Measurements from ENCODE around the gene GALNT17.

Gene GALNT17

DNA sequence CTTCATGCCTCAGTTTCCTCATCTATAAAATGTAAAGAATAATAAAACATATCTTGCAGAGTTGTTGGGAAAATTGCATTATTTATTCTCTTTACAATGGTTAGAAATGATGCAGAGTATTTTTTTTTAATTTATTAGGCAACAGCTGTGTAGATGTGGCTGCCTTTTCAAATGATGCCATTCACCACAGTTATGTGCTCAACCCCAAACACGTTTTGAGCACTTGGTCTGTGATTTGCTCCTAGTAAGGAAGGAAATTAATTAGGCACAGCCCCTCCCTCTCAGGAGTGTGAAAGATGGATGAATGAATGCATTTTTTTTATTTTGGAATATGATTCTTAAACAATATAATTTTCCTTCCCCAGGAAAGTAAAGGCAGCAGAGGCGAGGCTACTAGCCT is 575.1 kb downstream of the GALNT17 start:
- TF ChIP-seq POLR2AphosphoS5 (IDR thresholded peaks at IDR 0.05; ENCODE audit: low read depth, low read length) (no peak), REST (IDR thresholded peaks at IDR 0.05; ENCODE audit: insufficient read depth in 1 of 2, low read depth in 2 of 2, low read length in 2 of 2) (no peak), SIN3A (IDR thresholded peaks at IDR 0.05; ENCODE audit: borderline replicate concordance, insufficient read depth, low read length) (no peak), TAF1 (IDR thresholded peaks at IDR 0.05; ENCODE audit: borderline replicate concordance, insufficient read depth, low read length) (no peak), FOXP2 (optimal IDR thresholded peaks at IDR 0.05; ENCODE audit: borderline replicate concordance, extremely low read depth, extremely low read length, insufficient read depth) (no peak)

DNA sequence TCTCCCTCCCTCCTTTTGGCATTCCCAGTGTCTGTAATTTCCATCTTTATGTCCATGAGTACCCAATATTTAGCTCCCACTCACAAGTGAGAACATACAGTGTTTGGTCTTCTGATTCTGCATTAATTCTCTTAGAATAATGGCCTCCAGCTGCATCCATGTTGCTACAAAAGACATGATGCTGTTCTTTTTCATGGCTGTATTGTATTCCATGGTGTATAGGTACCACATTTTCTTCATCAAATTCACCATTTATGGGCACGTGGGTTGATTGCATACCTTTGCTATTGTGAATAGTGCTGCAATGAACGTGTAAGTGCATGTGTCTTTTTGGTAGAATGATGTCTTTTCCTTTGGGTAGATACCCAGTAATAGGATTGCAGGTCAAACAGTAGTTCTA is 576.8 kb downstream of the GALNT17 start:
- no peak for TF ChIP-seq SIN3A (IDR thresholded peaks at IDR 0.05; ENCODE audit: borderline replicate concordance, insufficient read depth, low read length)
- TF ChIP-seq TAF1 (IDR thresholded peaks at IDR 0.05; ENCODE audit: borderline replicate concordance, insufficient read depth, low read length), result no peak
- TF ChIP-seq REST (IDR thresholded peaks at IDR 0.05; ENCODE audit: insufficient read depth in 1 of 2, low read depth in 2 of 2, low read length in 2 of 2), result no peak
- TF ChIP-seq FOXP2 (optimal IDR thresholded peaks at IDR 0.05; ENCODE audit: borderline replicate concordance, extremely low read depth, extremely low read length, insufficient read depth), result no peak
- no peak for TF ChIP-seq POLR2AphosphoS5 (IDR thresholded peaks at IDR 0.05; ENCODE audit: low read depth, low read length)

DNA sequence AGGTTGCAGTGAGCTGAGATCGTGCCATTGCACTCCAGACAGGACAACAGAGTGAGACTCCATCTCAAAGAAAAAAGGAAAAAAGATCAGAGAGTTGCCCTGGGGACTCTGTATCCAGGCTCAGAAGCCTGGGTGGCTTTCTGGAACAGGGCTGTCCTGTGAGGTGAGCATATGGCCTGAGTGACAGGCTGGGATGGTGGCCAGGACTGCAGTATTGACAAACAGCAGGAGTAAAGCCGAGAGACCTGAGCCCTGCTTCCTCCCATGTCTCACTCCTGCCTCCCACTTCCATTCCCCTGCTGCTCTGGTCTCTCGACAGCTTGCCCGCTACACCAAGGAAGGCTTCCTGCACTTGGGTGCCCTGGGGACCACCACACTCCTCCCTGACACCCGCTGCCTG is 578.5 kb downstream of the GALNT17 start:
- TF ChIP-seq FOXP2 (optimal IDR thresholded peaks at IDR 0.05; ENCODE audit: borderline replicate concordance, extremely low read depth, extremely low read length, insufficient read depth) (no peak), REST (IDR thresholded peaks at IDR 0.05; ENCODE audit: insufficient read depth in 1 of 2, low read depth in 2 of 2, low read length in 2 of 2) (no peak), TAF1 (IDR thresholded peaks at IDR 0.05; ENCODE audit: borderline replicate concordance, insufficient read depth, low read length) (no peak), SIN3A (IDR thresholded peaks at IDR 0.05; ENCODE audit: borderline replicate concordance, insufficient read depth, low read length) (no peak), POLR2AphosphoS5 (IDR thresholded peaks at IDR 0.05; ENCODE audit: low read depth, low read length) (no peak)

DNA sequence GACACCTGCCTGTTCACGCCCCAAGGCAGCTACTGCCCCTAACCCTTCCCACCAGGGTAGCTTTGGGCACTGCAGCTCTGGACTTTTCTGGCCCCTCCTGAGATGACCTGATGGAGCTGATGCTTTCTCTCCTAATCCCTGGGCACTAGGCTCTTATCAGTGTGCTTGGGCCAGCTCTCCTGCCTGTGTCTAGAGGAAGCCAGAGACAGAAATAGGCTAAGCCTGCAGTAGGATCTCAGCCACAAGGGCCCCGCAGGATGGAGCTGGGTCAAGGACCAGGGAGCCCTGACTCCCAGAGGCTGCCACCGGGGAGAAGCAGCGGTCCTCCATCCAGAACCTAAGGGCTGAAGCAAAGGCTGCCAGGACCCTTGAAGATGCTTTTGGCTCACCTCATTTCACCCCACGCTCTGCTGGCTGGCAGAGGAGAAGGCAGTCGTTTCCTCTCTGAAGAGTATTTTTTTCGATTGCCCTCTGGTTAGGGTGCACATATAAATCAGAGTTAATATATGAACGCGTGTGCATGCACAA is 580.8 kb downstream of the GALNT17 start:
- TF ChIP-seq POLR2AphosphoS5 (IDR thresholded peaks at IDR 0.05; ENCODE audit: low read depth, low read length) (no peak), TAF1 (IDR thresholded peaks at IDR 0.05; ENCODE audit: borderline replicate concordance, insufficient read depth, low read length) (no peak), FOXP2 (optimal IDR thresholded peaks at IDR 0.05; ENCODE audit: borderline replicate concordance, extremely low read depth, extremely low read length, insufficient read depth) (no peak), SIN3A (IDR thresholded peaks at IDR 0.05; ENCODE audit: borderline replicate concordance, insufficient read depth, low read length) (no peak), REST (IDR thresholded peaks at IDR 0.05; ENCODE audit: insufficient read depth in 1 of 2, low read depth in 2 of 2, low read length in 2 of 2) (no peak)

- no peak for TF ChIP-seq SIN3A (IDR thresholded peaks at IDR 0.05; ENCODE audit: borderline replicate concordance, insufficient read depth, low read length)
- no peak for TF ChIP-seq TAF1 (IDR thresholded peaks at IDR 0.05; ENCODE audit: borderline replicate concordance, insufficient read depth, low read length)
- TF ChIP-seq POLR2AphosphoS5 (IDR thresholded peaks at IDR 0.05; ENCODE audit: low read depth, low read length), result no peak
- no peak for TF ChIP-seq REST (IDR thresholded peaks at IDR 0.05; ENCODE audit: insufficient read depth in 1 of 2, low read depth in 2 of 2, low read length in 2 of 2)
- no peak for TF ChIP-seq FOXP2 (optimal IDR thresholded peaks at IDR 0.05; ENCODE audit: borderline replicate concordance, extremely low read depth, extremely low read length, insufficient read depth)
Observed at GRCh38 chr7:71716690-71717089, 584.7 kb downstream of the GALNT17 start.
